Ovary (tissue), 3 donors: ENCODE measurements around the gene PLEKHG4B.

Source experiments
- EP300 ChIP-seq: sonication (generic); formaldehyde crosslinking; IDR thresholded peaks from one replicate; pipeline ENCODE4 v1.6.1; 2017; ENCODE audit warnings: antibody characterized with exemption
- POLR2A ChIP-seq: fragments of 450-650 bp; IDR thresholded peaks from one replicate; pipeline ENCODE4 v1.6.1; 2017; ENCODE audit warnings: antibody characterized with exemption, mild to moderate bottlenecking, moderate library complexity
- TF ChIP-seq, protein P1 (sequence below), 3 donors: fragments of 450-650 bp in 2 of 3; fragments of 200-600 bp in 1 of 3; IDR thresholded peaks; one replicate each; pipeline versions ENCODE4 v1.5.1 to v1.8.0; 2016 to 2022; ENCODE audit warnings: antibody characterized with exemption in 3 of 3, mild to moderate bottlenecking in 1 of 3
- donor health status: DM: no; HTN: no; CAD: no.

- TF ChIP-seq, protein P1, sequence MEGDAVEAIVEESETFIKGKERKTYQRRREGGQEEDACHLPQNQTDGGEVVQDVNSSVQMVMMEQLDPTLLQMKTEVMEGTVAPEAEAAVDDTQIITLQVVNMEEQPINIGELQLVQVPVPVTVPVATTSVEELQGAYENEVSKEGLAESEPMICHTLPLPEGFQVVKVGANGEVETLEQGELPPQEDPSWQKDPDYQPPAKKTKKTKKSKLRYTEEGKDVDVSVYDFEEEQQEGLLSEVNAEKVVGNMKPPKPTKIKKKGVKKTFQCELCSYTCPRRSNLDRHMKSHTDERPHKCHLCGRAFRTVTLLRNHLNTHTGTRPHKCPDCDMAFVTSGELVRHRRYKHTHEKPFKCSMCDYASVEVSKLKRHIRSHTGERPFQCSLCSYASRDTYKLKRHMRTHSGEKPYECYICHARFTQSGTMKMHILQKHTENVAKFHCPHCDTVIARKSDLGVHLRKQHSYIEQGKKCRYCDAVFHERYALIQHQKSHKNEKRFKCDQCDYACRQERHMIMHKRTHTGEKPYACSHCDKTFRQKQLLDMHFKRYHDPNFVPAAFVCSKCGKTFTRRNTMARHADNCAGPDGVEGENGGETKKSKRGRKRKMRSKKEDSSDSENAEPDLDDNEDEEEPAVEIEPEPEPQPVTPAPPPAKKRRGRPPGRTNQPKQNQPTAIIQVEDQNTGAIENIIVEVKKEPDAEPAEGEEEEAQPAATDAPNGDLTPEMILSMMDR (IDR thresholded peaks at IDR 0.05): no peak
- no peak for TF ChIP-seq POLR2A
- TF ChIP-seq EP300: no peak
These were observed 14.8 kb upstream of the PLEKHG4B start for GRCh38 chr5:77170-77501.
